H1 (cell line): ENCODE measurements around the gene CLN5. TPM values are rescaled to one million over a fixed set of nuclear protein-coding genes. Genes with fewer than 3 reads are reported as not detected.

Experiments
- CTCF ChIA-PET: fragments of 300-600 bp; sonication (Branson Sonifier 250); formaldehyde crosslinking; loops from one replicate; lab custom pipeline; 2021; ENCODE audit not compliant: partially characterized antibody; lab: Charles Lee
- POLR2A ChIA-PET: fragments of 300-600 bp; sonication (Branson Sonifier 250); formaldehyde crosslinking; loops from one replicate; lab custom pipeline; 2021; ENCODE audit warnings: inconsistent platforms; ENCODE audit not compliant: partially characterized antibody; lab: Charles Lee
- DNase-seq, 2 experiments: peaks; one replicate each; pipeline versions ENCODE4 v3.0.0 to v3.0.0-alpha.2; 2010 to 2022; ENCODE audit warnings: low spot score in 2 of 2, low read depth in 1 of 2, mixed read lengths in 1 of 2
- FAIRE-seq: peaks from 2 replicates; lab custom pipeline; 2011; peaks lifted over from hg19 to GRCh38; lab: Jason Lieb, UNC
- H2AFZ ChIP-seq: 2 replicates; pipeline ENCODE4 v1.8.1; 2012; ENCODE audit warnings: low read length, inconsistent platforms
- H2AK5ac ChIP-seq: 2 replicates; pipeline ENCODE4 v1.6.1; 2013; ENCODE audit warnings: low read depth, low read length
- H2BK120ac ChIP-seq: replicated peaks from 2 replicates; pipeline ENCODE3; 2013; ENCODE audit warnings: low read depth, low read length, inconsistent platforms
- H2BK12ac ChIP-seq: 2 replicates; pipeline ENCODE4 v1.6.1; 2013; ENCODE audit warnings: low read depth, low read length
- H2BK15ac ChIP-seq: 2 replicates; pipeline ENCODE4 v1.6.1; 2013; ENCODE audit warnings: low read length
- H2BK20ac ChIP-seq: 2 replicates; pipeline ENCODE4 v1.6.1; 2013; ENCODE audit warnings: low read length
- H2BK5ac ChIP-seq: 2 replicates; pipeline ENCODE4 v1.6.1; 2013; ENCODE audit warnings: low read depth, low read length
- H3K14ac ChIP-seq: 2 replicates; pipeline ENCODE4 v1.6.1; 2013; ENCODE audit warnings: inconsistent platforms; ENCODE audit not compliant: insufficient read length
- H3K18ac ChIP-seq: 2 replicates; pipeline ENCODE4 v1.6.1; 2013; ENCODE audit warnings: low read length; ENCODE audit errors: extremely low read depth
- H3K23ac ChIP-seq: 2 replicates; pipeline ENCODE4 v1.6.1; 2013; ENCODE audit warnings: inconsistent platforms; ENCODE audit not compliant: insufficient read length
- H3K23me2 ChIP-seq: 2 replicates; pipeline ENCODE4 v1.6.1; 2013; ENCODE audit warnings: low read depth, low read length
- H3K27ac ChIP-seq: 2 replicates; pipeline ENCODE4 v1.6.1; 2011; ENCODE audit warnings: low read depth, low read length, inconsistent platforms
- H3K27me3 ChIP-seq, 4 experiments: replicated peaks in 1 of 4; 1 replicate in 1 of 4; 2 replicates in 3 of 4; pipeline versions ENCODE4 v1.6.1 to v1.8.1; 2011 to 2013; ENCODE audit warnings: low read length in 3 of 4, mild to moderate bottlenecking in 3 of 4, inconsistent platforms in 2 of 4, mixed read lengths in 2 of 4, moderate library complexity in 1 of 4; ENCODE audit not compliant: control insufficient read depth in 3 of 4, insufficient read depth in 3 of 4; ENCODE audit errors: extremely low read depth in 1 of 4
- H3K36me3 ChIP-seq, 4 experiments: 2 replicates each; pipeline versions ENCODE4 v1.6.1 to v1.8.1; 2011 to 2013; ENCODE audit warnings: mild to moderate bottlenecking in 4 of 4, low read length in 3 of 4, moderate library complexity in 2 of 4, control low read depth in 1 of 4, inconsistent platforms in 1 of 4; ENCODE audit not compliant: insufficient read depth in 4 of 4, control insufficient read depth in 2 of 4
- H3K4ac ChIP-seq: replicated peaks from 2 replicates; pipeline ENCODE3; 2013; ENCODE audit warnings: low read length, low read depth, mixed read lengths, inconsistent platforms; ENCODE audit not compliant: insufficient read length
- H3K4me1 ChIP-seq, 4 experiments: replicated peaks in 1 of 4; 1 replicate in 1 of 4; 2 replicates in 3 of 4; pipeline versions ENCODE4 v1.6.1 to v1.8.1; 2011 to 2013; ENCODE audit warnings: low read length in 3 of 4, inconsistent platforms in 2 of 4, mixed read lengths in 1 of 4; ENCODE audit not compliant: insufficient read depth in 4 of 4, control insufficient read depth in 3 of 4
- H3K4me2 ChIP-seq, 2 experiments: 2 replicates each; pipeline versions ENCODE4 v1.6.1 to v1.8.1; 2011 to 2013; ENCODE audit warnings: low read depth in 2 of 2, low read length in 2 of 2, control low read depth in 1 of 2, inconsistent platforms in 1 of 2, mild to moderate bottlenecking in 1 of 2; ENCODE audit not compliant: insufficient read depth in 1 of 2
- H3K4me3 ChIP-seq, 4 experiments: fragments of 200-600, 300-600 bp in 1 of 4; sonication (generic), shearing (Covaris generic), sonication (Bioruptor Twin) in 1 of 4; 2 replicates each; pipeline versions ENCODE4 v1.5.1 to v1.8.1; 2011 to 2016; ENCODE audit warnings: low read length in 4 of 4, low read depth in 3 of 4, control low read depth in 2 of 4, inconsistent platforms in 2 of 4, mild to moderate bottlenecking in 2 of 4, mixed read lengths in 1 of 4, moderate library complexity in 1 of 4; ENCODE audit not compliant: insufficient read depth in 2 of 4; ENCODE audit errors: extremely low read depth in 1 of 4
- H3K56ac ChIP-seq: replicated peaks from 2 replicates; pipeline ENCODE3; 2013; ENCODE audit warnings: low read depth, mild to moderate bottlenecking, mixed read lengths, low read length, inconsistent platforms; ENCODE audit not compliant: insufficient read length
- H3K79me1 ChIP-seq: 2 replicates; pipeline ENCODE4 v1.6.1; 2013; ENCODE audit warnings: low read depth, low read length, control low read depth
- H3K79me2 ChIP-seq, 2 experiments: 2 replicates each; pipeline versions ENCODE4 v1.6.1 to v1.8.1; 2012 to 2013; ENCODE audit warnings: low read length in 2 of 2, mild to moderate bottlenecking in 2 of 2, inconsistent platforms in 1 of 2; ENCODE audit not compliant: insufficient read depth in 2 of 2, control insufficient read depth in 1 of 2
- H3K9ac ChIP-seq, 4 experiments: replicated peaks in 1 of 4; 1 replicate in 1 of 4; 2 replicates in 3 of 4; pipeline versions ENCODE4 v1.6.1 to v1.8.1; 2011 to 2013; ENCODE audit warnings: low read depth in 3 of 4, low read length in 3 of 4, control low read depth in 2 of 4, mild to moderate bottlenecking in 2 of 4, moderate library complexity in 2 of 4, inconsistent platforms in 1 of 4; ENCODE audit errors: extremely low read depth in 1 of 4
- H3K9me3 ChIP-seq, 2 experiments: 2 replicates each; pipeline versions ENCODE4 v1.6.1 to v1.8.1; 2012 to 2013; ENCODE audit warnings: mild to moderate bottlenecking in 2 of 2, moderate library complexity in 2 of 2, control low read depth in 1 of 2, inconsistent platforms in 1 of 2, low read depth in 1 of 2, low read length in 1 of 2, mixed read lengths in 1 of 2; ENCODE audit not compliant: insufficient read depth in 2 of 2
- H4K20me1 ChIP-seq, 2 experiments: replicated peaks in 1 of 2; 2 replicates each; pipeline versions ENCODE3 to v1.8.1; 2011 to 2013; ENCODE audit warnings: inconsistent platforms in 2 of 2, low read length in 2 of 2, mild to moderate bottlenecking in 1 of 2; ENCODE audit not compliant: insufficient read depth in 2 of 2, control insufficient read depth in 1 of 2
- H4K5ac ChIP-seq: 2 replicates; pipeline ENCODE4 v1.6.1; 2013; ENCODE audit warnings: low read length, low read depth, mixed read lengths, inconsistent platforms; ENCODE audit not compliant: insufficient read length
- H4K8ac ChIP-seq: 2 replicates; pipeline ENCODE4 v1.8.0; 2013; ENCODE audit warnings: mild to moderate bottlenecking, moderate library complexity, low read length, inconsistent platforms; ENCODE audit not compliant: insufficient read depth; ENCODE audit errors: extremely low read depth
- H4K91ac ChIP-seq: replicated peaks from 2 replicates; pipeline ENCODE3; 2013; ENCODE audit warnings: low read length, mixed read lengths, inconsistent platforms; ENCODE audit not compliant: insufficient read length
- ASH2L ChIP-seq: fragments of 200-600, 300-600 bp; sonication (generic); IDR thresholded peaks from one replicate; pipeline ENCODE4 v1.7.1; 2017; ENCODE audit warnings: low read length
- CHD2 ChIP-seq: IDR thresholded peaks from 2 replicates; pipeline ENCODE4 v1.6.1; 2012; ENCODE audit warnings: low read length, improper control_type of control experiment
- FOSL1 ChIP-seq: IDR thresholded peaks from 2 replicates; pipeline ENCODE4 v1.6.1; 2011; ENCODE audit warnings: mild to moderate bottlenecking, low read depth, low read length, moderate library complexity; ENCODE audit not compliant: insufficient read depth
- JUN ChIP-seq: IDR thresholded peaks from 2 replicates; pipeline ENCODE4 v1.6.1; 2011; ENCODE audit warnings: low read depth, mild to moderate bottlenecking, improper control_type of control experiment, low read length
- JUND ChIP-seq: IDR thresholded peaks from 2 replicates; pipeline ENCODE4 v1.6.1; 2011; ENCODE audit warnings: mild to moderate bottlenecking, improper control_type of control experiment, low read length
- NANOG ChIP-seq: IDR thresholded peaks from 2 replicates; pipeline ENCODE4 v1.6.1; 2011; ENCODE audit warnings: low read length, low read depth, mild to moderate bottlenecking, inconsistent platforms; ENCODE audit not compliant: insufficient read depth, poor library complexity, severe bottlenecking
- NRF1 ChIP-seq: IDR thresholded peaks from 2 replicates; pipeline ENCODE4 v1.6.1; 2011; ENCODE audit warnings: mild to moderate bottlenecking, low read depth, low read length, improper control_type of control experiment
- SP4 ChIP-seq: IDR thresholded peaks from 2 replicates; pipeline ENCODE4 v1.6.1; 2012; ENCODE audit warnings: low read length, inconsistent platforms
- TBP ChIP-seq: IDR thresholded peaks from 2 replicates; pipeline ENCODE4 v1.6.1; 2011; ENCODE audit warnings: low read depth, low read length, improper control_type of control experiment
- TCF12 ChIP-seq: IDR thresholded peaks from 2 replicates; pipeline ENCODE4 v1.6.1; 2011; ENCODE audit warnings: low read depth, mild to moderate bottlenecking, low read length
- TEAD4 ChIP-seq: IDR thresholded peaks from 2 replicates; pipeline ENCODE4 v1.6.1; 2012; ENCODE audit warnings: low read depth, low read length, inconsistent platforms, mixed read lengths
- WGBS, 2 experiments: shearing (Covaris generic) in 1 of 2; methylation state at CpG; one replicate each; pipeline versions ENCODE4 v1.1.6 to v1.1.7; 2013 to 2015; ENCODE audit warnings: low lambda C conversion rate in 2 of 2, mixed read lengths in 2 of 2, inconsistent platforms in 1 of 2, low coverage in 1 of 2, missing lambda C conversion rate in 1 of 2; ENCODE audit not compliant: insufficient replicate concordance in 2 of 2, insufficient coverage in 1 of 2, insufficient read length in 1 of 2; ENCODE audit errors: extremely low coverage in 1 of 2, missing lambda C conversion rate in 1 of 2; 5-methylcytosine and 5-hydroxymethylcytosine counted together
- polyA plus RNA-seq, 7 experiments: library from polyadenylated mRNA; depleted of rRNA in 3 of 7; stranded (reverse) in 5 of 7; unstranded in 2 of 7; fragments of >200 nt in 5 of 7; fragments of 200-250 nt in 2 of 7; gene quantifications; 1 replicate in 5 of 7; 2 replicates in 1 of 7; 4 replicates in 1 of 7; pipeline versions ENCODE4 v1.2.1 to v1.2.3, GENCODE V29; 2011 to 2013; ENCODE audit warnings: missing spikeins in 2 of 7, mixed read lengths in 2 of 7
- total RNA-seq: library from RNA; stranded (reverse); fragmentation: NEBNext Ultra II Directional; extraction: Animal tissue kit (Norgen Biotek cat#: 25700); gene quantifications from 2 replicates; pipeline ENCODE4 v1.2.1, GENCODE V29; 2021
- TF ChIP-seq, protein P1 (sequence below): IDR thresholded peaks from 2 replicates; pipeline ENCODE4 v1.6.1; 2011; ENCODE audit warnings: low read depth, mild to moderate bottlenecking, low read length; ENCODE audit not compliant: insufficient read depth

Gene CLN5
- total and polyA plus RNA-seq, 2 of the 8 experiments (the other 6 are each of a cell fraction or from before 2014, with no cell fraction given): 5.3 to 10.1 TPM

DNA sequence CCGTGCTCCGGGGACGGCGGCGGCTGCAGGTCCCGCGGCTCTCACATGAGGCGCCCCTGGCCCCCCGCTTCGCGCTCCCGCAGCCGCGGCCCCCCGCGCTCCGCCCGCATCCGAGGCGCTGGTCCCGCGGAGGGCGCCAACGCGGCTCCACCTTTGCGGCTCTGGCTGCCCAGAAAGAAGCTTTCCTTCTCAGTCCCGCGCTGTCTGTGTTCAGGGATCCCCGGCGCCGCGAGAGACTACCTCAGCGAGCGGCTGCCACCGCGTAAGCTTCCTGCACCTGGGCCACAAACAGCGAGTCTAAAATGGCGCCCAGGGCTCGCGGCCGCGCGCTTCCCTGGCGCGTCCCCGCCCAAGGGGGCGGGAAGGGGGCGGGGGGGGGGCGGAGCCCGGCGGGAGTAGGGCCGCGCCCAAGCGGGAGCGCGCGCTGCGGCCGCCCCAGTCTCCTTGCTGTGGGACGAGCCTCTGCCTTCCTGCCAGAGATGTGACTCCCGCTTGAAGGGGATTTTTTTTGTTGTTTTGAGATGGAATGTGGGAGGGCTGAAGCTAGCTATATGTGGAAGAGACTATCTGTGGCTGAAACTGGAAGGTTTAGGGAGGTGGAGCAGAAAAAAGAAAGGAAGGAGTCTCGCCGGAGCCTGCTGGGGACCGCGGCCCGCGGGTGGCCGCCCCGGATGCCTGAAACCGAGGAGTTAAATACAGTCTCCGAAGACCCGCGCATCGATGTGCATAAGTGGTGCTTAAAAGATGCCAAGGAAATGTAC is 35.2 kb downstream of the CLN5 start, which contains the start of gene FBXL3:
Gene FBXL3 (minus strand): TSS at position 299 of the 761 bp plus-strand sequence. CDS start 5,299 bp downstream, outside the sequence.
- Histone ChIP-seq H2BK15ac (no peak within 1 kb of the TSS), H3K36me3 (no peaks in the 10 kb centered on the region), H4K5ac (peak within 1 kb of the TSS; percentile 94), H3K4me3 (peak within 1 kb of the TSS; percentile 67 to 99 (median 82)), H4K8ac (peak within 1 kb of the TSS; percentile 99; the same call in 1 of the 2 replicates), H3K23ac (no peak within 1 kb of the TSS), H2AK5ac (no peak within 1 kb of the TSS), H3K4me1 (peaks cover 1 to 5% (median 3%) of the 10 kb centered on the region in 4 experiments; a peak in 3 of 7 replicates), H3K27ac (peak within 1 kb of the TSS; percentile 79; the same call in 1 of the 2 replicates), H3K56ac (no peak within 1 kb of the TSS), H2BK20ac (no peak within 1 kb of the TSS), H3K27me3 (no peaks in the 10 kb centered on the region), H3K4me2 (peak within 1 kb of the TSS; percentile 84 to 95), H3K79me2 (peaks cover 0 to 43% of the 10 kb centered on the region in 2 experiments; a peak in 3 of 4 replicates), H2BK12ac (no peak within 1 kb of the TSS), H3K9me3 (no peaks in the 10 kb centered on the region), H4K20me1 (peaks cover 0 to 6% of the 10 kb centered on the region in 2 experiments), H4K91ac (peak within 1 kb of the TSS; percentile 69), H3K14ac (no peak within 1 kb of the TSS), H2BK5ac (no peak within 1 kb of the TSS; the same call in 1 of the 2 replicates), H2BK120ac (no peak within 1 kb of the TSS), H3K4ac (no peak within 1 kb of the TSS), H2AFZ (peak within 1 kb of the TSS; percentile 81), H3K18ac (no peak within 1 kb of the TSS), H3K23me2 (peaks cover 5% of the 10 kb centered on the region), H3K9ac (peak within 1 kb of the TSS; percentile 72 to 90 (median 82)), H3K79me1 (no peaks in the 10 kb centered on the region)
- ChIA-PET CTCF (interaction anchor here (1.3 to 1.4 kb wide), 3 partner anchors 9 to 29 kb away, joined by 4 read pairs; no protein-coding TSS in a partner anchor), POLR2A (interaction anchor here (0.6 to 2.0 kb wide), 10 partner anchors 8 to 141 kb away, joined by 3 to 7 read pairs (median 4); partner anchors contain the start of genes CLN5 and KCTD12)
- DNase-seq: peak; percentile 60 to 84
- 2% methylated on average over 50 of the region's 74 CpGs; no CpG with 5 or more reads in 1 of the 2 experiments for WGBS, 2 experiments
- FAIRE-seq: no peak
- TF ChIP-seq ASH2L: peak; percentile 97
- TF ChIP-seq, protein P1, sequence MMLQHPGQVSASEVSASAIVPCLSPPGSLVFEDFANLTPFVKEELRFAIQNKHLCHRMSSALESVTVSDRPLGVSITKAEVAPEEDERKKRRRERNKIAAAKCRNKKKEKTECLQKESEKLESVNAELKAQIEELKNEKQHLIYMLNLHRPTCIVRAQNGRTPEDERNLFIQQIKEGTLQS: no peak
- TF ChIP-seq TCF12: no peak
- no peak for TF ChIP-seq CHD2
- no peak for TF ChIP-seq JUN
- TF ChIP-seq TBP: peak; percentile 41; the same call in 1 of the 2 replicates
- peak; percentile 11 for TF ChIP-seq NANOG
- TF ChIP-seq JUND: no peak
- TF ChIP-seq NRF1: no peak
- TF ChIP-seq SP4: no peak
- TF ChIP-seq TEAD4: no peak
- TF ChIP-seq FOSL1: no peak
